A549 (cell line): Measurements from ENCODE around the gene PAPPA.

Source experiments
- BCL3 ChIP-seq: fragments of >200 bp; sonication (Bioruptor Twin); formaldehyde crosslinking; IDR thresholded peaks from 3 replicates; pipeline ENCODE4 v1.6.1; 2016
- CTCF ChIP-seq: fragments of >200 bp; sonication (Bioruptor Twin); formaldehyde crosslinking; IDR thresholded peaks from 3 replicates; pipeline ENCODE4 v1.5.1; 2016
- JUN ChIP-seq, 2 experiments: fragments of >200 bp; sonication (Bioruptor Twin); formaldehyde crosslinking; IDR thresholded peaks; 2 replicates in 1 of 2; 3 replicates in 1 of 2; pipeline ENCODE4 v1.6.1; 2016 to 2017
- KDM1A ChIP-seq: fragments of 200-600 bp; sonication (generic); IDR thresholded peaks from 2 replicates; pipeline ENCODE4 v1.6.1; 2016; ENCODE audit warnings: low read depth, mild to moderate bottlenecking
- RAD21 ChIP-seq, 2 experiments: fragments of >200 bp in 1 of 2; sonication (Bioruptor Twin) in 1 of 2; formaldehyde crosslinking in 1 of 2; IDR thresholded peaks in 1 of 2; conservative IDR thresholded peaks in 1 of 2; 2 replicates in 1 of 2; 3 replicates in 1 of 2; pipeline ENCODE4 v1.6.1; 2012 to 2018; ENCODE audit warnings: inconsistent platforms in 1 of 2

- no peak for TF ChIP-seq JUN (IDR thresholded peaks at IDR 0.05)
- no peak for TF ChIP-seq RAD21 (conservative IDR thresholded peaks at IDR 0.05 in 1 of 2, IDR thresholded peaks at IDR 0.05 in 1 of 2)
- TF ChIP-seq CTCF: no peak
- TF ChIP-seq KDM1A: no peak
- TF ChIP-seq BCL3: no peak
Observed at GRCh38 chr9:116274293-116274692, 120.7 kb downstream of the PAPPA start.
